Activated CD8-positive, alpha-beta T cell treated with anti-CD3 and anti-CD28 coated beads for 36 hours (primary cell): Measurements from ENCODE around the gene GOLIM4. TPM values are rescaled to one million over a fixed set of nuclear protein-coding genes. Genes with fewer than 3 reads are reported as not detected.

Experiments
- ATAC-seq: fragments of 200-7000 bp; cut with Tn5 transposase; one replicate; pipeline ENCODE4 v1.10.0; 2021; ENCODE audit warnings: mild to moderate bottlenecking, moderate library complexity
- CTCF ChIA-PET: fragments of 350-600 bp; sonication (Branson Sonifier 250); formaldehyde crosslinking; loops from one replicate; lab custom pipeline; 2021; ENCODE audit warnings: antibody characterized with exemption; lab: Charles Lee
- POLR2A ChIA-PET: fragments of 350-600 bp; sonication (Branson Sonifier 250); formaldehyde crosslinking; loops from one replicate; lab custom pipeline; 2021; ENCODE audit warnings: antibody characterized with exemption; lab: Charles Lee
- DNase-seq: peaks from one replicate; pipeline ENCODE4 v3.0.0-alpha.2; 2020
- H3K27ac Mint-ChIP-seq: one replicate; pipeline ENCODE4 v1.8.0; 2021; ENCODE audit warnings: mild to moderate bottlenecking, mixed read lengths
- H3K27me3 Mint-ChIP-seq: one replicate; pipeline ENCODE4 v1.8.0; 2021; ENCODE audit warnings: mixed read lengths
- H3K36me3 Mint-ChIP-seq: one replicate; pipeline ENCODE4 v1.8.0; 2021; ENCODE audit warnings: low read depth, mixed read lengths
- H3K4me1 Mint-ChIP-seq: one replicate; pipeline ENCODE4 v1.8.0; 2021; ENCODE audit warnings: low read depth, mixed read lengths
- H3K4me3 Mint-ChIP-seq: one replicate; pipeline ENCODE4 v1.8.0; 2021; ENCODE audit warnings: mild to moderate bottlenecking, moderate library complexity, mixed read lengths
- H3K9me3 Mint-ChIP-seq: one replicate; pipeline ENCODE4 v1.8.0; 2021; ENCODE audit warnings: mixed read lengths
- intact Hi-C: fragments of 100-400 bp; cut with micrococcal nuclease; formaldehyde crosslinking; loops from one replicate; pipeline ENCODE4 v1.10.0; 2022
- total RNA-seq, 2 experiments: library from RNA; stranded (reverse); gene quantifications; one replicate each; pipeline ENCODE4 v1.2.3, GENCODE V29; 2021
- TF ChIP-seq, protein P1 (sequence below): fragments of 200-600 bp; IDR thresholded peaks from one replicate; pipeline ENCODE4 v1.8.0; 2022; ENCODE audit warnings: antibody characterized with exemption, mild to moderate bottlenecking

Gene GOLIM4, protein sequence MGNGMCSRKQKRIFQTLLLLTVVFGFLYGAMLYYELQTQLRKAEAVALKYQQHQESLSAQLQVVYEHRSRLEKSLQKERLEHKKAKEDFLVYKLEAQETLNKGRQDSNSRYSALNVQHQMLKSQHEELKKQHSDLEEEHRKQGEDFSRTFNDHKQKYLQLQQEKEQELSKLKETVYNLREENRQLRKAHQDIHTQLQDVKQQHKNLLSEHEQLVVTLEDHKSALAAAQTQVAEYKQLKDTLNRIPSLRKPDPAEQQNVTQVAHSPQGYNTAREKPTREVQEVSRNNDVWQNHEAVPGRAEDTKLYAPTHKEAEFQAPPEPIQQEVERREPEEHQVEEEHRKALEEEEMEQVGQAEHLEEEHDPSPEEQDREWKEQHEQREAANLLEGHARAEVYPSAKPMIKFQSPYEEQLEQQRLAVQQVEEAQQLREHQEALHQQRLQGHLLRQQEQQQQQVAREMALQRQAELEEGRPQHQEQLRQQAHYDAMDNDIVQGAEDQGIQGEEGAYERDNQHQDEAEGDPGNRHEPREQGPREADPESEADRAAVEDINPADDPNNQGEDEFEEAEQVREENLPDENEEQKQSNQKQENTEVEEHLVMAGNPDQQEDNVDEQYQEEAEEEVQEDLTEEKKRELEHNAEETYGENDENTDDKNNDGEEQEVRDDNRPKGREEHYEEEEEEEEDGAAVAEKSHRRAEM
- total RNA-seq, result 1 to 10 TPM; 5.5 to 6.4 TPM

DNA sequence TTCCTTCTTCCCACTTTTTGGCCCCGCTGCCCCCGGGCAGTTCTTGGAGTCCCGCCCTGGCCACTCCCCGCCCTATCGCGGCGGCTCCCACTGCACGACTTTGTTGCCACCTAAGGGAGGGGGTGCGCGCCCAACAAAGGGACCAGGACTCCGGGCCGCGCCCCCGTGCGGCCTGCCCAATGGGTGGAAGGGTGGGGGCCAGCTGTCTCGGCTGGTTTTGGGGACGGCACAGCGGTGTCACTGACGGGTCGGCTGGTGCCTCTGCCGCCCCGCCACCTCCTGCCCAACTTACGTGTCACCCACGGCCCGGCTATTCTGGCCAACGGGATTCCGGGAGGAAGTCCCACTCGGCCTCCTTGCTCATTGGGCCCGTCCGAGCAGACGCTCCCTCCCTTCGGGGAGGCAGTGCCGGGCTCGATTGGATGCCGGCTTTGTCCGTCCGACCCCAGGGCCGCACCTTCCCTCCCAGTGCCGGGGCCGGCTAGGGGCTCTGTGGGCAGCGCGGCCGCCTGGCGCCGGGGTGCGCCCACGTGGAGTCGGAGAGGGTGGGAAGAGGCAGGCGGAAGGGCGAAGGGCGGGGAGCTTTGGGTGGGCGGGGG, at the start of gene GOLIM4:
TSS of gene GOLIM4 (minus strand) at position 314 of the 599 bp plus-strand sequence. CDS start 639 bp downstream, outside the sequence.
- H3K9me3 Mint-ChIP-seq, result no peaks in the 10 kb centered on the region
- no peaks in the 10 kb centered on the region for H3K36me3 Mint-ChIP-seq
- DNase-seq (peak; percentile 79), ATAC-seq (peak; percentile 85)
- peaks cover 28% of the 10 kb centered on the region for H3K27me3 Mint-ChIP-seq
- H3K4me1 Mint-ChIP-seq, result peaks cover 18% of the 10 kb centered on the region
- peak within 1 kb of the TSS; percentile 78 for H3K27ac Mint-ChIP-seq
- TF ChIP-seq, protein P1, sequence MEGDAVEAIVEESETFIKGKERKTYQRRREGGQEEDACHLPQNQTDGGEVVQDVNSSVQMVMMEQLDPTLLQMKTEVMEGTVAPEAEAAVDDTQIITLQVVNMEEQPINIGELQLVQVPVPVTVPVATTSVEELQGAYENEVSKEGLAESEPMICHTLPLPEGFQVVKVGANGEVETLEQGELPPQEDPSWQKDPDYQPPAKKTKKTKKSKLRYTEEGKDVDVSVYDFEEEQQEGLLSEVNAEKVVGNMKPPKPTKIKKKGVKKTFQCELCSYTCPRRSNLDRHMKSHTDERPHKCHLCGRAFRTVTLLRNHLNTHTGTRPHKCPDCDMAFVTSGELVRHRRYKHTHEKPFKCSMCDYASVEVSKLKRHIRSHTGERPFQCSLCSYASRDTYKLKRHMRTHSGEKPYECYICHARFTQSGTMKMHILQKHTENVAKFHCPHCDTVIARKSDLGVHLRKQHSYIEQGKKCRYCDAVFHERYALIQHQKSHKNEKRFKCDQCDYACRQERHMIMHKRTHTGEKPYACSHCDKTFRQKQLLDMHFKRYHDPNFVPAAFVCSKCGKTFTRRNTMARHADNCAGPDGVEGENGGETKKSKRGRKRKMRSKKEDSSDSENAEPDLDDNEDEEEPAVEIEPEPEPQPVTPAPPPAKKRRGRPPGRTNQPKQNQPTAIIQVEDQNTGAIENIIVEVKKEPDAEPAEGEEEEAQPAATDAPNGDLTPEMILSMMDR, result no peak
- peak within 1 kb of the TSS; percentile 74 for H3K4me3 Mint-ChIP-seq
- intact Hi-C loops, result loop anchor here (5.0 kb wide), 1 partner anchor 48 kb away; no protein-coding TSS in a partner anchor
- ChIA-PET CTCF (interaction anchor here (1.0 to 1.4 kb wide), 3 partner anchors 50 to 71 kb away, joined by 3 to 5 read pairs (median 3); no protein-coding TSS in a partner anchor), POLR2A (no interaction called here)

DNA sequence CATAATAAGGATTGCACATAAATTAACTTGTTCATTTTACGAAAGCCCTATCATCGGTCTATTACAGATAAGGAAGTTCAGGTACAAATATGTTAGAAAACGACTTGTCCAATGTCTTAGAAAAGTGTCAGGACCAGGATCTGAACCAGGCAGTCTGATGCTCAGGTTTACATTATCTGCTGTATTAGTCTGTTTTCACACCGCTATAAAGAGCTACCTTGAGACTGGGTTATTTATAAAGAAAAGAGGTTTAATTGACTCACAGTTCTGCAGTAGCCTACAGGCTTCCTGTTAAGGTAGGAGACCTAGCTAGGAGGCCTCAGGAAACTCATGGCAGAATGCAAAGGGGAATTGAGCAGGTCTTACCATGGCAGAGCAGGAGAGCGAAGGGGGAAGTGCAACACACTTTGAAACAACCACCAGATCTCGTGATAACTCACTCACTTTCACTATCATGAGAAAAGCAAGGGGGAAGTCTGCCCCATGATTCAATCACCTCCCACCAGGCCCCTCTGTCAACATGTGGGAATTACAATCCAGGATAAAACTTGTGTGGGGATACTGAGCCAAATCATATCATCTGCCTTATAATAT, 45.8 kb upstream of the GOLIM4 start:
- Mint-ChIP-seq H3K9me3 (no peaks in the 10 kb centered on the region), H3K36me3 (no peaks in the 10 kb centered on the region), H3K27ac (no peak overlapping the region), H3K27me3 (no peaks in the 10 kb centered on the region), H3K4me3 (no peak overlapping the region), H3K4me1 (no peaks in the 10 kb centered on the region)
- TF ChIP-seq, protein P1, result no peak
- DNase-seq (no peak), ATAC-seq (no peak)
- ChIA-PET POLR2A (no interaction called here), CTCF (no interaction called here)
- intact Hi-C loops, result no loop called here

DNA sequence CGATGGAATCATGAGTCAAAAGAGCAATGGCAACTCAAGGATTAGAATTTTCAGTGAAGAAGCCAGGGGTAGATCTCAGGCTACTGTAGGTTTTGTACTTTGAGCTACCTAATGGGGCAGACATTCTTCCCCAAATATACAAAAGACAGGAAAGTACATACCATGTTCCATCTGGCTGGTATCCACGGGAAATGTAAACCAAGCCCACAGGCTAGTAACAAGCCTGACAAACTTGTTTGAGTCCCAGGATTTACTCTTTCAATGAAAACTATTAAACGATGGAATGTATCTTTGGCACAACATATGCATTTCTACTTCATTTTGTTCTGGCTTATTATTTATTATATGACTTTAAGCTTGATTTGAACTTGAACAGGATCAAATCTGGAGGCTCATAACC, 44.2 kb upstream of the GOLIM4 start:
- no peaks in the 10 kb centered on the region for H3K9me3 Mint-ChIP-seq
- no peak overlapping the region for H3K27ac Mint-ChIP-seq
- DNase-seq, result no peak
- CTCF ChIA-PET, result no interaction called here
- TF ChIP-seq, protein P1, result no peak
- no peaks in the 10 kb centered on the region for H3K4me1 Mint-ChIP-seq
- POLR2A ChIA-PET, result no interaction called here
- H3K27me3 Mint-ChIP-seq, result no peaks in the 10 kb centered on the region
- intact Hi-C loops, result no loop called here
- no peaks in the 10 kb centered on the region for H3K36me3 Mint-ChIP-seq
- ATAC-seq, result no peak
- no peak overlapping the region for H3K4me3 Mint-ChIP-seq

DNA sequence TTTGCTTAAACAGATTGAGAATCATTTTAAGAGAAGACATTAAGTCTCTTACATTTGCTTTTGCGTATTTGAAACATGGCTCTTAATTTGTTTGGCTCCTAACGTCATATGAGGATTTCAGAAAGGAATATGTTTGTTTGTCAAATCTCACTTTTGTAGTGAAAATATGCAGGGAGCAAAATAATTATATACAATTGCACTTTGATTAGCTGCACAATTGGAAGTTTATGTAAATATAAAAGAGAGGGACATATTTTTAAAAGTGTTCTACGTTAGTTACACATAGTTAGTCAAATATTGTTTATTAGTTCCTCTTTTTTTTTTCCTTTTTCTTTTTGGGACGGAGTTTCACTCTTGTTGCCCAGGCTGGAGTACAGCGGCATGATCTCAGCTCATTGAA, 42.7 kb upstream of the GOLIM4 start:
- DNase-seq, result no peak
- H3K36me3 Mint-ChIP-seq, result no peaks in the 10 kb centered on the region
- POLR2A ChIA-PET, result no interaction called here
- no peaks in the 10 kb centered on the region for H3K27me3 Mint-ChIP-seq
- H3K27ac Mint-ChIP-seq, result no peak overlapping the region
- H3K4me1 Mint-ChIP-seq, result no peaks in the 10 kb centered on the region
- intact Hi-C loops, result no loop called here
- H3K9me3 Mint-ChIP-seq, result no peaks in the 10 kb centered on the region
- ATAC-seq, result no peak
- no peak overlapping the region for H3K4me3 Mint-ChIP-seq
- TF ChIP-seq, protein P1, result no peak
- CTCF ChIA-PET, result interaction anchor here (1.4 to 2.1 kb wide), 3 partner anchors 16 to 57 kb away, joined by 3 to 8 read pairs (median 4); no protein-coding TSS in a partner anchor
